OCI-LY7 (cell line): Measurements from ENCODE around the gene GJB2. TPM values are rescaled to one million over a fixed set of nuclear protein-coding genes. Genes with fewer than 3 reads are reported as not detected.

Experiments used
- BruUV-seq: library from RNA; stranded (reverse); fragments of 400-500 nt; replicated peaks from 2 replicates; lab custom pipeline; 2021; lab: Mats Ljungman, UMichigan
- CTCF ChIA-PET: fragments of 300-600 bp; sonication (Branson Sonifier 250); formaldehyde crosslinking; loops from one replicate; lab custom pipeline; 2022; ENCODE audit warnings: antibody characterized with exemption; ENCODE audit not compliant: unreplicated experiment; lab: Charles Lee
- POLR2A ChIA-PET: fragments of 300-600 bp; sonication (Branson Sonifier 250); formaldehyde crosslinking; loops from one replicate; lab custom pipeline; 2022; ENCODE audit warnings: antibody characterized with exemption; lab: Charles Lee
- DNase-seq: peaks from one replicate; pipeline ENCODE4 v3.0.0-alpha.2; 2015; ENCODE audit warnings: low spot score
- H2AFZ ChIP-seq: fragments of 200-600 bp; sonication (generic), shearing (Covaris generic); 2 replicates; pipeline ENCODE4 v1.6.1; 2014; ENCODE audit warnings: mild to moderate bottlenecking, antibody characterized with exemption, low read length, moderate library complexity
- H3K27ac ChIP-seq: fragments of 200-600 bp; sonication (generic); 2 replicates; pipeline ENCODE4 v1.5.1; 2014; ENCODE audit warnings: mixed run types, low read depth, mild to moderate bottlenecking, moderate library complexity, low read length, inconsistent platforms; ENCODE audit not compliant: poor library complexity, severe bottlenecking
- H3K36me3 ChIP-seq: fragments of 200-600 bp; sonication (generic); 2 replicates; pipeline ENCODE4 v1.6.1; 2014; ENCODE audit warnings: mild to moderate bottlenecking, antibody characterized with exemption, low read length, moderate library complexity, mixed read lengths; ENCODE audit not compliant: insufficient read depth
- H3K4me1 ChIP-seq: fragments of 200-600 bp; sonication (generic); 2 replicates; pipeline ENCODE4 v1.5.1; 2014; ENCODE audit warnings: mild to moderate bottlenecking, low read length; ENCODE audit not compliant: insufficient read depth, poor library complexity, severe bottlenecking
- H3K4me2 ChIP-seq: fragments of 200-600 bp; sonication (generic); 2 replicates; pipeline ENCODE4 v1.6.1; 2014; ENCODE audit warnings: mild to moderate bottlenecking, low read length
- H3K4me3 ChIP-seq: fragments of 200-600 bp; sonication (generic); 2 replicates; pipeline ENCODE4 v1.5.1; 2014; ENCODE audit warnings: mild to moderate bottlenecking, low read depth, low read length; ENCODE audit not compliant: poor library complexity, severe bottlenecking
- H3K79me2 ChIP-seq: fragments of 200-600 bp; sonication (generic); 2 replicates; pipeline ENCODE4 v1.6.1; 2016; ENCODE audit warnings: low read depth, mild to moderate bottlenecking, low read length, moderate library complexity, mixed read lengths; ENCODE audit not compliant: insufficient read depth
- H3K9me2 ChIP-seq: fragments of 200-600 bp; sonication (generic); 2 replicates; pipeline ENCODE4 v1.6.1; 2016; ENCODE audit warnings: mild to moderate bottlenecking, low read length, mixed read lengths; ENCODE audit not compliant: insufficient read depth
- H3K9me3 ChIP-seq: fragments of 200-600 bp; sonication (generic); 2 replicates; pipeline ENCODE4 v1.6.1; 2014; ENCODE audit warnings: mild to moderate bottlenecking, mixed run types, low read length, mixed read lengths
- H4K20me1 ChIP-seq: fragments of 200-600 bp; sonication (generic); 2 replicates; pipeline ENCODE4 v1.6.1; 2014; ENCODE audit warnings: mild to moderate bottlenecking, antibody characterized with exemption, low read length, moderate library complexity, mixed read lengths; ENCODE audit not compliant: insufficient read depth
- CTCF ChIP-seq: fragments of 200-600 bp; sonication (generic); conservative IDR thresholded peaks from 2 replicates; pipeline ENCODE4 v1.5.1; 2014; ENCODE audit warnings: mild to moderate bottlenecking, antibody characterized with exemption, low read length, moderate library complexity, mixed read lengths
- EZH2phosphoT487 ChIP-seq: fragments of 200-600 bp; sonication (generic); IDR thresholded peaks from 2 replicates; pipeline ENCODE4 v1.6.1; 2018; ENCODE audit warnings: low read depth, borderline replicate concordance, mild to moderate bottlenecking, mixed run types, antibody characterized with exemption, low read length, moderate library complexity, mixed read lengths
- intact Hi-C: fragments of 100-400 bp; cut with micrococcal nuclease; formaldehyde crosslinking; loops from one replicate; pipeline ENCODE4 v1.10.0; 2022; ENCODE audit not compliant: unreplicated experiment
- total RNA-seq, 2 experiments: library from RNA; depleted of rRNA in 1 of 2; stranded (reverse); fragments of >200 nt in 1 of 2; shearing (Covaris generic) in 1 of 2; gene quantifications; 2 replicates each; pipeline ENCODE4 v1.2.3, GENCODE V29; 2014 to 2022

GJB2 gene
- total RNA-seq, 2 experiments from 2014 or later, result not detected

- intact Hi-C loops, result no loop called here
- ChIA-PET CTCF (no interaction called here), POLR2A (no interaction called here)
- H3K9me2 ChIP-seq, result no peaks in the 10 kb centered on the region
- no peaks in the 10 kb centered on the region for H3K9me3 ChIP-seq
- H3K79me2 ChIP-seq, result no peaks in the 10 kb centered on the region
- DNase-seq, result no peak
- no peaks in the 10 kb centered on the region for H4K20me1 ChIP-seq
- no TSS peak for BruUV-seq
- H3K4me2 ChIP-seq, result no peak overlapping the region
- H3K4me3 ChIP-seq, result no peak overlapping the region
- H3K4me1 ChIP-seq, result no peaks in the 10 kb centered on the region
- H2AFZ ChIP-seq, result no peak overlapping the region
- no peak for TF ChIP-seq CTCF
- no peak for TF ChIP-seq EZH2phosphoT487
- no peaks in the 10 kb centered on the region for H3K36me3 ChIP-seq
- H3K27ac ChIP-seq, result no peak overlapping the region
These were observed 50.5 kb downstream of the GJB2 start for GRCh38 chr13:20142023-20142926.

- Histone ChIP-seq H3K79me2 (no peaks in the 10 kb centered on the region), H3K27ac (no peak overlapping the region), H3K4me1 (no peaks in the 10 kb centered on the region), H4K20me1 (no peaks in the 10 kb centered on the region), H3K9me3 (no peaks in the 10 kb centered on the region), H3K4me3 (no peak overlapping the region), H3K9me2 (no peaks in the 10 kb centered on the region), H3K4me2 (no peak overlapping the region), H2AFZ (no peak overlapping the region), H3K36me3 (no peaks in the 10 kb centered on the region)
- BruUV-seq, result no TSS peak
- no peak for DNase-seq
- ChIA-PET POLR2A (no interaction called here), CTCF (no interaction called here)
- TF ChIP-seq CTCF (no peak), EZH2phosphoT487 (no peak)
- intact Hi-C loops, result no loop called here
These were observed 51.3 kb downstream of the GJB2 start for GRCh38 chr13:20141238-20142022.
